ENCODE data around the gene NOS1AP. TPM values are rescaled to one million over a fixed set of nuclear protein-coding genes. Genes with fewer than 3 reads are reported as not detected.
"Not testable (repeated sequence)": the region's sequence is repeated elsewhere in the genome, so short reads cannot be mapped to it uniquely, and the experiment has no call there.

The NOS1AP gene
- total RNA-seq, 1 donor from 2014 or later, result 9.1 TPM

GRCh38 chr1:162390396-162391185 is 321.1 kb downstream of the NOS1AP start:
- DNase-seq (ENCODE audit: low spot score), result no peak
- intact Hi-C loops (cut with DNase I), result loop anchor here (5.0 kb wide), 1 partner anchor 333 kb away; no protein-coding TSS in a partner anchor
- no peak for ATAC-seq

DNA sequence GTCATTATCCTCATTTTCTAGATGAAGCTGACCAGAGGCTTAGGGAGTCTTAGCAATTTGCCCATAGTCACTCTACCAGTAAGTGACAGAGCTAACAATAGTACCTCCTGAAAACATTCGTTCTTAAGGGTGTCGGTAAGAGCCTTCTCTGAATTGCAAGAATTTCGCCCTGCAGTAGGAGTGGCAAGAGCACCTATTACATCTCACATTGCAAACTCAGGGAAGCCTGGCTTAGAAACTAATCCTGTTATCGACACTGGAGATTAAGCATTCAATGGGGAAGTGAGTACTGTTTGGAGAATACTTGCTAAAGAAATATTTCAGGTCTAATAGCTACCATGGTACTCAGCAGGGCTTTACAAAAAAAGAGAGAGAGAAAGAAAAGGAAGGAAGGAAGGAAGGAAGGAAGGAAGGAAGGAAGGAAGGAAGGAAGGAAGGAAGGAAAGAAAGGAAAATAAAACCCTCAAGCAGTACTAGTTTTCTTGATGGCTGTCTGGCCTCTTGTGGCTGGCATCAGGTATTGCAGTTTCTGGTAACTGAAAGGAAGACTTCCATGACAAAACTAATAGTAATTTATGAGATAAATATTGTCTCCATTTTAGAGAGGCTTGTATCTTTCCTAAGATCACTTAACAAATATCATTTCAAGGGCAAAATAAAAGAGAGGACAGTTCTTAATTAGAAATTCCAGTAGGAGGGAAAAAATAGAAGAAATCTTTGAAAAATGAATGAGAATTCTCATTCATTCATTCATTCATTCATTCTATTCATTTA is 322.5 kb downstream of the NOS1AP start:
- intact Hi-C loops (cut with DNase I), result loop anchor here (5.0 kb wide), 1 partner anchor 335 kb away; no protein-coding TSS in a partner anchor
- ATAC-seq (peak; percentile 43), DNase-seq (ENCODE audit: low spot score) (no peak)

DNA sequence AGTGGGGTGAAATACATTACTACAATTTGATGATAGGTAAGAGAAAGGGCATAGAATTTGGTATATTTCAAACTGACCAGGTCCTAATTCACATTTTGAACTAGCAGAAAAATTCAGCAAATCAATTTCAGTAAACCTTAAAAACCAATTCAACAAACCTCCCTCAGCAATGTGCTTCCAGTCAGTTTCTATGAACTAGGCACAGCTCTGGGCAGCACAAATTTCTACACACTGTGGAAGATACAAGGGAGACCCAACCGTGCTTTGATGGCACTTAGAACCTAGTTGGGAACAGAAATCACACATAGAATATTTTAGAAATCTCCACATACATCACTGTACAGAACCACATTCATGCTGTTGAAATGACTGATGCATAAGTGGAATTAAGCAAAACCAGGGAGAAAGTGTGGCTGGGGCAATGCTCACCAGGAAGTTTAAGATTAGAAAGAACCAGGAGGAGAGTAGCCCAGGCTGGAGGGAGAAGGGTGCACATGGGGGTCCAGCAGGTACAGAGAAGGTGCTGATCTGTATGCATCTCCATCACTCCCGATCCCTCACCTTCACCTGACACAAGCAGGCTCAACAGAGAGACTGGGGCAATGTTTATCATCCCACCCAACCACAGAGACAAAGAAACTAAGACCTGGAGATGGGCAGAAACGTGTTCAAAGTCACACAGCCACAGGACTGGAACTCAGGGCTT is 326.9 kb downstream of the NOS1AP start:
- intact Hi-C loops (cut with DNase I), result no loop called here
- DNase-seq (ENCODE audit: low spot score) (no peak), ATAC-seq (no peak)

DNA sequence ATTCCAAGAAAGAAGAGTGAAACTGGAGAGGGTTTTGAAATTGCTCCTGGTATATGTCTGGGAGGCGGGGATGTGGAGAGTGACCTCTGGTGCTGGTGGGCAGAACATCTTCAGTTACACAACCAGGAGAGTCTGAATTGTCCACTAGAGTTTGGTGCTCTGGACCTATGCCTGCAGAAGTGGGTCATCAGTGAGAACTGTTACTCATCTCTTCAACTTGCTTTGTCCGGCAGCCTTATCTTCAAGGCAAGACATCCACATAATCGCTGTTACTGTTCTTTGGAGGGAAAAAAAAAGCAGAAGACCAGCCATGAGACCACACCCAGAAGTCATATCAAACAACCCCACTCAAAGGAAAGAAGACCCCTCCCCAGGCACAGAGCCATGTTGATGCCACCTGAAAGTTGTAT is 327.6 kb downstream of the NOS1AP start:
- DNase-seq (ENCODE audit: low spot score) (no peak), ATAC-seq (peak; percentile 74)
- intact Hi-C loops (cut with DNase I), result no loop called here

DNA sequence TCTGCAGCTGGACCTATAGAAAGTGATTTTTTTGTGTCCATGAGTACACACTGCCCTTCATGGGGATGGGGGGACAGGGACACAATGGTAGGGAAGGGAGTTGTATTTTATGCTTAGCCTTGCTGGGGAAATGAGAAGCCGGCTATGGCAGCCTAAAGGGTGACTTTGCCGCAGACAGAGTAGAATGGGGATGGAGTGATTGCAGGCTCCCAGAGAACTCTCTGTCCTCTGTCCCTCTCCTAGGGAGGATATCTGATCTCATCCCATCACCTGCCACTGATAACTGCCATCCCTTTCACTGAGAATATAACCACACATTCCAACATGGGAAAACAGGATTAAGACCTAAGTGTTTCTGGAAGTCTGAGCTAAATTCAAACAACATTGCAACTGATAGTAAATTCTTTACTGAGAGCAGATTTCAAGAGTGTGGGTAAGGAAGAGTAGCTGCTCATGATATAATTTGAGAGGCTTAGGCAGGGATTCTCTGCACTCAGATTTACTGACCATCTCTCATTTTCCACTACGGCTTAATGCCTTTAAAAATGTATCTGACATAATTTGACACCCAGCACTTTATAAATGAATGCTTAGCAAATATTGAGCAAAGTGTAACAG is 328.6 kb downstream of the NOS1AP start:
- intact Hi-C loops (cut with DNase I), result no loop called here
- no peak for ATAC-seq
- no peak for DNase-seq (ENCODE audit: low spot score)

DNA sequence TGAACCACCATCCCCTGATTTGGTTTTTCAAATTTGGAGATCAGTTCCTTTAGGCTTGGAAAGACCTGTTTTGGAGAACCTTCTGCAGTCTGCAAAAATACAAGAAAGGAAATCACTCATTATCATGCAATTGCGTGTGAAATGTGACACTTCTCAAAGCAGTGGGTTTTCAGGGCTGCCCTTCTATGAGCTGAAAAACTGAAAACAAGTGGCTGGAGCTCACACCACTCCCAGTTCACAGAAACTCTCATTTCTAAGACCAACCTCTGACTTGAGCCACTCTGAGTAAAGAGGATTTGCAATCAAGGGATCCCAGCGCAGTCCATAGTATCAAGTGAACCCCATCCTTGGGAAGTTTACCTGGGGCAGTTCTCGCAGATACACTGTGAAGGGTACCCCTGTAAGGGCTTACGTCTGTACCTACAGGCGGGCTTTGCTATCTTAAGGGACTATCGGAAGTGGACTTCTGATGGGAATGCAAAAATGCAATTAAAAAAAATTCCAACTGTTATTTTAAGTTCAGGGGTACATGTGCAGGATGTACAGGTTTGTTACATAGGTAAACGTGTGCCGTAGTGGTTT is 329.6 kb downstream of the NOS1AP start:
- ATAC-seq, result no peak
- intact Hi-C loops (cut with DNase I), result no loop called here
- DNase-seq (ENCODE audit: low spot score), result no peak

- DNase-seq (ENCODE audit: low spot score) (no peak), ATAC-seq (no peak)
- intact Hi-C loops (cut with DNase I), result no loop called here
Observed at GRCh38 chr1:162400790-162401355, 331.4 kb downstream of the NOS1AP start.

DNA sequence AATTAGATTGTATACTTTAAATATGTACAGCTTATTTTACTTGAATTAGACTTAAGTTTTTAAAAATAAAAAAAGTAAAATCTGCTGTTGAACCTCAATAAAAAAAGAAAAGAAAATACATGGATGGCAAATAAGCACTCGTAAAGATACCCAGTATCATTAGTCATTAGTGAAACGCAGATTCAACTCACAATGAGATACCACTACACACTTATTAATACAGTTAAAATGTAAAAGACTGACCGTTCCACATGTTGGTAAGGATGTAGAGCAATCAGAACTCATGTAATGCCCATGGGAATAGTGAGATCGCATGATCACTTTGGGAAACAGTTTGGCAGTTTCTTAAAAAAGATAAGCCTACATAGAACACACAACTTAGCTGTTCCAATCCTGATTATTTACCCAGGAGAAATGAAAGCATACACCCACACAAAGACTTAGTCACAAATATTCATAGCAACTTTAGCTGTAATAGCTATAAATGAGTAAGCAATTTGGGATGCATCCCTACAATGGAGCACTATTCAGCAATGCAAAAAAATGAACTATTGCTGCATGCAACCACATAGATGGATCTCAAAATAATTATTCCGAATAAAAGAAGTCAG is 335.2 kb downstream of the NOS1AP start:
- intact Hi-C loops (cut with DNase I), result no loop called here
- ATAC-seq (no peak), DNase-seq (ENCODE audit: low spot score) (no peak)

- DNase-seq (ENCODE audit: low spot score) (no peak), ATAC-seq (no peak)
- intact Hi-C loops (cut with DNase I), result no loop called here
Observed at GRCh38 chr1:162405800-162406199, 336.3 kb downstream of the NOS1AP start.

- DNase-seq (ENCODE audit: low spot score) (no peak), ATAC-seq (no peak)
- intact Hi-C loops (cut with DNase I), result no loop called here
Observed at GRCh38 chr1:162406811-162407210, 337.3 kb downstream of the NOS1AP start.

DNA sequence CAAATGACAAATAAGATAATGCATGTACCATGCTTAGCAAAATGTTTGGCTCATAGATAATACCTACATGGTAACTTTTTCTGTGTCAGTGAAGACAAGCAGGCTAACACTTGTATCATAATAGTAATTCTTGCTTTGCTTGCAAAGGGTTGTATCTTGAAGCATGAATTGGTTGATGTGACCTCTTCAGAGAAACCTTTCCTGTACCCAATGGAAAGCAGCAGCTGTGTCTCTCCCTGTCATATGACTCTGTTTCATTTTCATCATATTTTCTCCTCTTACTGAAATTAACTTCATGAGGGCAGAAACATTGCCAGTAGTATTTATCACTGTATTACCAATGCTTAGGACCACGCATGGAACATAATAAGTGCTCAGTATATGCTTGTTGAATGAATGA is 338.0 kb downstream of the NOS1AP start:
- DNase-seq (ENCODE audit: low spot score), result no peak

GRCh38 chr1:162412002-162412401 is 342.5 kb downstream of the NOS1AP start, which contains the start of gene SH2D1B:
Gene SH2D1B (minus strand): TSS chr1:162412136. CDS start chr1:162412016, 120 bp downstream.
- no peak for DNase-seq (ENCODE audit: low spot score)
- no peak for ATAC-seq
- intact Hi-C loops (cut with DNase I), result no loop called here

More for the DNA sequence above, 338.0 kb downstream of the NOS1AP start:
- intact Hi-C loops (cut with DNase I), result no loop called here
- no peak for ATAC-seq

GRCh38 chr1:162416215-162416614 is 346.7 kb downstream of the NOS1AP start:
- no peak for ATAC-seq
- no peak for DNase-seq (ENCODE audit: low spot score)
- intact Hi-C loops (cut with DNase I), result no loop called here

GRCh38 chr1:162416909-162417308 is 347.4 kb downstream of the NOS1AP start:
- intact Hi-C loops (cut with DNase I), result no loop called here
- ATAC-seq, result no peak

GRCh38 chr1:162417650-162418049 is 348.2 kb downstream of the NOS1AP start:
- ATAC-seq (no peak), DNase-seq (ENCODE audit: low spot score) (no peak)
- intact Hi-C loops (cut with DNase I), result no loop called here

More at GRCh38 chr1:162416909-162417308, 347.4 kb downstream of the NOS1AP start:
- DNase-seq (ENCODE audit: low spot score), result no peak

GRCh38 chr1:162418584-162418983 is 349.1 kb downstream of the NOS1AP start:
- intact Hi-C loops (cut with DNase I); ATAC-seq; DNase-seq (ENCODE audit: low spot score): not testable (repeated sequence)

GRCh38 chr1:162419450-162419931 is 350.0 kb downstream of the NOS1AP start:
- DNase-seq (ENCODE audit: low spot score); ATAC-seq; intact Hi-C loops (cut with DNase I): not testable (repeated sequence)

Measured in sciatic nerve (tissue), 2 donors.